Ramos (cell line): ENCODE measurements around the gene RBL1.

Source experiments
- in situ Hi-C: fragments of 300-500 bp; cut with MboI; formaldehyde crosslinking; loops from one replicate; pipeline ENCODE4 v1.14.3; 2022; ENCODE audit warnings: low sequenced_read_pairs; ENCODE audit not compliant: unreplicated experiment

Gene RBL1

DNA sequence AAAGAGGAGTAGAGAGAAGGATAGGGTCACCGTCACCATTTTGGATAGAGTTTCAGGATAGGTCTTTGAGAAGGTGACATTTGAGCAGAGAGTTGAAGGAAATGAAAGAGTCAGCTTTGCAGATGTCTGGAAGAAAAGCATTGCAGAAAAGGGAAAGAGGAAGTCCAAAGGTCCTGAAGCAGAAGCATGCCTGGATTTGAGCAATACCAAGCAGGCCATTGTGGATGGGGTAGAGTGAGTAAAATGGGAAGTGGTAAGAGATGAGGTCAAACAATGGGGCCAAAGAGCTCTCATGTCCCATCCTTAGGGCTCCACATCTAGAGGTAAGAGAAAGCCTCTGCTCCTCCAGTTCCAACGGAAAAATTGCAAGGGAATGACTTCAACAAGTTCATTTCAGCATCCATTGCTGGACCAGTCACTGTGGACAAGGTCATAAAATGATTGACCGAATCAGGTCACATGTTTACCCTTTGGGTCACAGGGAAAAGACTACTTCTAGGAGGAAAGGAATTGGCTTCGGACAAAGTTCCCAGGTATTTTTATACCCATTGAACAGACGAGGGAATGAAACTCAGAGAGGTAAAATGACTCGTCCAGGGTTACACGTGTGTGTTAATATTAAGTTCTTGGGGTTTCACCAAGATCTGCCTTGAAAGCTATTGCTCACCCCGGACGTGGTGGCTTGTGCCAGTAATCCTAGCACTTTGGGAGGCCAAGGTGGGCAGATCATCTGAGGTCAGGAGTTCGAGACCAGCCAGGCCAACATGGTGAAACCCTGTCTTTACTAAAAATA lies 137.7 kb downstream of the RBL1 start:
- in situ Hi-C loops, result no loop called here

- in situ Hi-C loops, result no loop called here
These were observed 139.1 kb downstream of the RBL1 start for GRCh38 chr20:36956674-36957073.

DNA sequence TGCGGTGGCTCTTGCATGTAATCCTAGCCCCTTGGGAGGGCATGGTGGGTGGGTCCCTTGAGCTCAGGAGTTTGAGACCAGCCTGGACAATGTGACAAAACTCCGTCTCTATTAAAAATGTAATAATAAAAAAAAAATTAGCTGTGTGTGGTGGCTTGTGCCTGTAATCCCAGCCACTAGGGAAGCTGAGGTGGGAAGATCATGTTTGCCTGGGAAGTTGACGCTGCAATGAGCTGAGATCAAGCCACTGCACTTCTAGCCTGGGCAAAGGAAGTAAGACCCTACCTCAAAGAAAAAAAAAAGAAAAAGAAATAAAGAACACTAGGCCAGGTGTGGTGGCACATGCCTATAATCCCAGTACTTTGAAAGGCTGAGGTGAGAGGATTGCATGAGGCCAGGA lies 139.8 kb downstream of the RBL1 start:
- in situ Hi-C loops, result no loop called here

DNA sequence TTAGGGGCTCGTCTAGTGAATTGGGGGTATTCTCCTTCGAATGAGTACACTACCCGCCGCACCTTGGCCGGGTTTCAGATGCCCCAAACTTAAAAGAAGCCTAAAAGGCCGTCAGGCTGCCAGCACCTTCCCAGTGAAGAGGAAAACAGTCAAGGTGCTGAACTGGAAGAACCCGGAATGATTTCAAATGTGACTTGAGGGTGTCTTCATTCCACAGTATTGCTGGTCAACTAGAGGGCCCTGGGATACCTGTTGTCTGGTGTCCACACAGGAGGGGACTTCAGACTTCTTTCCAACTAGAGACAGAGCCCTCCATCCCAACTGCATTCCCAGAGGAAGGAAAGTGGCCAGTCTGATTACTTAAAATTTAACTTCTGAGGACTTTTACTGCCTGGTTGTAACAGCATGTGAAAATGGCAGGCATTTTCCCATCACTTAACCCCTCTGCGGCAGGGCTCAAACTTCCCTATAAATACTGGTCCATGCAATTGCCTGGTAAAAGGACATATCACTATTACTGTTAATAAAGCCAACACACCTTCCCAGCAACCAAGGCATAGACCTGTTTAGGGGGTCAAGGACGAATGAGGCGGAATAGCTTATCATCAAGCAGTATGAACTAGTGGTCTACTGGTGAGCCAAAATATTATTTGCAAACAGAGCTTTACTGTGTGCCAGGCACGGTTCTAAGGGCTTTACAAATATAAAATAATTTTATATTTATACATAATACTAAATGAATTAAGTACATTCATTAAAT lies 143.6 kb downstream of the RBL1 start:
- in situ Hi-C loops, result no loop called here

DNA sequence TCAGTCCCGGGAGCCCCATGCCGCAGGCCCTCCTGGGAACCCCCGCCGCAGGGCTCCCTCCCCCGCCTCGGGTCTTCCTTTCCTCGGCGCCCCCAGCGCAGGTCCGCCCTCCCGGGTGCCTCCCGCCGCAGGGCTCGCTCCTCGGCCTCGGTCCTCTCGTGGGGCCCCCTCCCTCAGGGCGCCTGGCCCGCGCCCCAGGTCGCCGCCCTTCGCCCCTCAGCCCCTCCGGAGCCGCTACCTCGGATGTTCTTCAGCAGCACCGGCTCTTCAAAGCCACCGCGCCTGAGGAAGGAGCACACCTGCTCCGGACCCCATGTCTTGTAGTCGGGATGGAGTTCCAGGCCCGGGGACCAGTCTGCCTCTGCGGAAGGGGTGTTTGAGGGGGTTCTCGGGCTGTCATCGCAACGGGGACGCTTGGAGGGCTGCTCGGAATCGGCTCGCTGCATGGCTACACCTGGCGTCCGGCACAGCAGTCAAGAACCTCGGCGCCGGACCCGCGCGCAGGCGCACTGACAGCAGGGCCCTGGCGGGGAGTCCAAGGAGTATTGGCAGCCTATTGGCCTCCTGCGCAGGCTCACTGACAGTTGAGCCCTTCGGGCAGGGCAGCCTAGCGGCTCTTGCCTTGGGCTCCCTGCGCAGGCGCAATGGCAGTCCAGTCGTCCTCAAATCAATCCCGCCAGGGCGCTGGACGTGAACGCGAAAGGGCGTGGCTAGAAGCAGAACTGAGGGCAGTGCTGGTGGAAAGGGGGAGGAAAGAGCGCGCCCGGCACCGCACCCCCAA lies 144.4 kb downstream of the RBL1 start, which contains the start of gene SAMHD1:
Gene SAMHD1, minus strand, starts transcription at position 511 of the 781 bp plus-strand sequence. Its CDS starts 65 bp downstream, at position 446.
- in situ Hi-C loops, result no loop called here

DNA sequence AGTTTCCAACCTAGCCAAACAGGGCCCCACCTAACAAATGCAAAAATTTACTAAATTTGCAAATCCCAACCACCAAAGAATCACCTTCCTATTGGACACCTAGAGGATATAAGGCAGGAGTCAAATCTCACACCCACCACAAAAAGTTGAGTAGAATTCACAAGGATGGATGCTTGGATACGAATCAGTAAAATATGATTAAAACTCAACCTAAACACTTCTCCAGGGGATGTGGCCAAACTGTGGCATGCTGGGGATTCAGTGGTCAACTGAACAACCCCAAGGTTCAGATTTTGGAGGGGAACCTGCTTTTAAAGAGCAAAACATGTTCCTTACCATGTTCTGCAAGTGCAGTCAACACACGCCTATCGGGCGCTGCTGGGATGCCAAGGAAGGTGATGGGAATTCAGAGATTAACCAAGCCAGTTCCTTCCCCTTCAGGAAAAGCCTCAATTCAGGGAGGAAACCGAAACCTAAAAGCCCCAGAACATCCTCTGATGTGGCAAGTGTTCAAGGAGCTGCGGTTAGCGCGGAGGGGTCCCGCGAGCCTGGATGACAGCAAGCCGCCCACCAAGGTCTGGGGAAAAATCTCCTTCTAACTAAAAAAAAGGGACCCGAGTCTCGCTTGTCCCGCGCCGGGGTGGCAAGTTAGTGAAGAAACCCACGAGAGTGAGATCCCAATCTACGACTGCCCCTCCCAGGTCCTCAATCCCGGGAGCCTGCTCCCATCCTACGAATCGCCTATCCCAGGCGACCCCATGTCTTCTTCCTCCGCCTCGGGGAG lies 145.2 kb downstream of the RBL1 start:
- in situ Hi-C loops, result no loop called here
